Breast epithelium (tissue), 4 donors: ENCODE results near the gene ANKRD11. TPM values are rescaled to one million over a fixed set of nuclear protein-coding genes. Genes with fewer than 3 reads are reported as not detected.

Experiments
- DNase-seq, 2 donors: peaks; one replicate each; pipeline ENCODE4 v3.0.0-alpha.2; 2019; ENCODE audit warnings: low spot score in 2 of 2
- H3K27ac ChIP-seq, 2 donors: fragments of 200-600 bp; sonication (generic) in 1 of 2; one replicate each; pipeline ENCODE4 v1.5.1; 2016 to 2019; ENCODE audit warnings: mild to moderate bottlenecking in 1 of 2
- H3K27me3 ChIP-seq, 2 donors: fragments of 200-600 bp; sonication (generic) in 1 of 2; one replicate each; pipeline versions ENCODE4 v1.5.1 to v1.6.0; 2017 to 2019; ENCODE audit warnings: control low read depth in 1 of 2, mild to moderate bottlenecking in 1 of 2
- H3K36me3 ChIP-seq: fragments of 200-600 bp; one replicate; pipeline ENCODE4 v1.5.1; 2019
- H3K4me1 ChIP-seq, 2 donors: fragments of 200-600 bp; sonication (generic); one replicate each; pipeline ENCODE4 v1.5.1; 2016 to 2019; ENCODE audit warnings: control low read depth in 1 of 2
- H3K4me3 ChIP-seq, 3 donors: fragments of 200-600 bp; sonication (generic); 1 replicate in 2 of 3; 2 replicates in 1 of 3; pipeline ENCODE4 v1.5.1; 2016 to 2019; ENCODE audit warnings: mild to moderate bottlenecking in 3 of 3, moderate library complexity in 2 of 3
- H3K9me3 ChIP-seq, 2 donors: fragments of 200-600 bp; sonication (generic) in 1 of 2; one replicate each; pipeline ENCODE4 v1.5.1; 2016 to 2019; ENCODE audit warnings: control low read depth in 1 of 2
- CTCF ChIP-seq, 3 donors: fragments of 450-650 bp; IDR thresholded peaks; one replicate each; pipeline ENCODE4 v1.5.1; 2016 to 2017; ENCODE audit warnings: antibody characterized with exemption in 3 of 3, mild to moderate bottlenecking in 3 of 3, moderate library complexity in 3 of 3
- POLR2A ChIP-seq: fragments of 450-650 bp; IDR thresholded peaks from one replicate; pipeline ENCODE4 v1.6.1; 2016; ENCODE audit warnings: antibody characterized with exemption, mild to moderate bottlenecking, moderate library complexity
- POLR2AphosphoS5 ChIP-seq, 3 donors: sonication (generic); formaldehyde crosslinking; IDR thresholded peaks; one replicate each; pipeline ENCODE4 v1.6.1; 2017; ENCODE audit warnings: antibody characterized with exemption in 3 of 3
- intact Hi-C: fragments of 100-400 bp; cut with DNase I; formaldehyde crosslinking; loops from one replicate; pipeline ENCODE4 v1.15.1; 2023; ENCODE audit warnings: low total_unique reads
- total RNA-seq, 3 donors: library from RNA; depleted of rRNA; stranded (reverse); fragments of >200 nt; gene quantifications; one replicate each; pipeline ENCODE4 v1.1.0, GENCODE V29; 2016

Gene ANKRD11
- total RNA-seq, 3 donors from 2014 or later = 64.0 to 79.0 (median 69.2) TPM

- peak overlapping the region in 1 of 3 donors; percentile 39 for H3K4me3 ChIP-seq
These were observed 130.9 kb downstream of the ANKRD11 start for GRCh38 chr16:89359264-89360147.

GRCh38 chr16:89358030-89359005 lies 132.0 kb downstream of the ANKRD11 start:
- H3K4me3 ChIP-seq = no peak overlapping the region
- no peak overlapping the region for H3K27ac ChIP-seq
- TF ChIP-seq POLR2A = no peak
- TF ChIP-seq POLR2AphosphoS5 (IDR thresholded peaks at IDR 0.05) = no peak
- no peak for TF ChIP-seq CTCF (IDR thresholded peaks at IDR 0.05)
- peaks cover 4 to 40% of the 10 kb centered on the region in 2 donors for H3K4me1 ChIP-seq
- no peak for DNase-seq
- no peaks in the 10 kb centered on the region for H3K36me3 ChIP-seq
- H3K9me3 ChIP-seq = no peaks in the 10 kb centered on the region
- H3K27me3 ChIP-seq = no peaks in the 10 kb centered on the region
- intact Hi-C loops = no loop called here

More at GRCh38 chr16:89359264-89360147, 130.9 kb downstream of the ANKRD11 start:
- Histone ChIP-seq H3K27ac (peak overlapping the region in 1 of 2 donors; percentile 56), H3K9me3 (no peaks in the 10 kb centered on the region), H3K4me1 (peaks cover 4 to 40% of the 10 kb centered on the region in 2 donors), H3K36me3 (no peaks in the 10 kb centered on the region), H3K27me3 (no peaks in the 10 kb centered on the region)
- DNase-seq = no peak
- intact Hi-C loops = no loop called here
- TF ChIP-seq CTCF (IDR thresholded peaks at IDR 0.05) (no peak), POLR2AphosphoS5 (IDR thresholded peaks at IDR 0.05) (no peak), POLR2A (no peak)

GRCh38 chr16:89357055-89357816 lies 133.1 kb downstream of the ANKRD11 start:
- Histone ChIP-seq H3K4me1 (peaks cover 4 to 37% of the 10 kb centered on the region in 2 donors), H3K27ac (no peak overlapping the region), H3K9me3 (no peaks in the 10 kb centered on the region), H3K27me3 (no peaks in the 10 kb centered on the region), H3K4me3 (no peak overlapping the region), H3K36me3 (no peaks in the 10 kb centered on the region)
- TF ChIP-seq POLR2A (no peak), POLR2AphosphoS5 (IDR thresholded peaks at IDR 0.05) (no peak), CTCF (IDR thresholded peaks at IDR 0.05) (no peak)
- DNase-seq = no peak
- intact Hi-C loops = no loop called here

GRCh38 chr16:89355686-89356085 lies 134.7 kb downstream of the ANKRD11 start:
- Histone ChIP-seq H3K27ac (no peak overlapping the region), H3K9me3 (no peaks in the 10 kb centered on the region), H3K4me3 (no peak overlapping the region), H3K4me1 (peaks cover 0 to 22% of the 10 kb centered on the region in 2 donors), H3K27me3 (no peaks in the 10 kb centered on the region), H3K36me3 (no peaks in the 10 kb centered on the region)
- intact Hi-C loops = no loop called here
- TF ChIP-seq POLR2AphosphoS5 (IDR thresholded peaks at IDR 0.05) (no peak), CTCF (IDR thresholded peaks at IDR 0.05) (no peak), POLR2A (no peak)
- no peak for DNase-seq
